Endodermal cell (in vitro differentiated cells): ENCODE measurements around the gene SLC22A1. TPM values are rescaled to one million over a fixed set of nuclear protein-coding genes. Genes with fewer than 3 reads are reported as not detected.
"Not testable (repeated sequence)": the region's sequence is repeated elsewhere in the genome, so short reads cannot be mapped to it uniquely, and the experiment has no call there.

Experiments
- DNase-seq: peaks from one replicate; pipeline ENCODE4 v3.0.0-alpha.2; 2017
- H3K27ac ChIP-seq: 2 replicates; pipeline ENCODE4 v1.5.1; 2013; ENCODE audit warnings: mild to moderate bottlenecking, low read depth, low read length, moderate library complexity
- H3K27me3 ChIP-seq: 2 replicates; pipeline ENCODE4 v1.6.1; 2013; ENCODE audit warnings: mild to moderate bottlenecking, low read length, moderate library complexity; ENCODE audit not compliant: insufficient read depth, control insufficient read depth, poor library complexity, severe bottlenecking
- H3K36me3 ChIP-seq: 2 replicates; pipeline ENCODE4 v1.7.0; 2013; ENCODE audit warnings: mild to moderate bottlenecking, low read length, moderate library complexity; ENCODE audit not compliant: control insufficient read depth, insufficient read depth
- H3K4me1 ChIP-seq: one replicate; pipeline ENCODE4 v1.7.0; 2013; ENCODE audit warnings: low read length; ENCODE audit not compliant: control insufficient read depth, insufficient read depth
- H3K4me3 ChIP-seq: 2 replicates; pipeline ENCODE4 v1.5.1; 2013; ENCODE audit warnings: mild to moderate bottlenecking, low read length, moderate library complexity
- H3K9ac ChIP-seq: 2 replicates; pipeline ENCODE4 v1.6.1; 2013; ENCODE audit warnings: mild to moderate bottlenecking, low read length, moderate library complexity; ENCODE audit not compliant: poor library complexity, severe bottlenecking; ENCODE audit errors: extremely low read depth
- H3K9me3 ChIP-seq: 2 replicates; pipeline ENCODE4 v1.6.1; 2013; ENCODE audit warnings: mild to moderate bottlenecking, low read length, moderate library complexity; ENCODE audit not compliant: control insufficient read depth
- H3K27ac Mint-ChIP-seq: 2 replicates; pipeline ENCODE4 v1.8.0; 2020; ENCODE audit warnings: mixed read lengths
- H3K27me3 Mint-ChIP-seq: 2 replicates; pipeline ENCODE4 v1.8.0; 2021; ENCODE audit warnings: mild to moderate bottlenecking, mixed read lengths; ENCODE audit not compliant: insufficient read depth
- H3K36me3 Mint-ChIP-seq: 2 replicates; pipeline ENCODE4 v1.8.0; 2020; ENCODE audit warnings: low read depth, mixed read lengths
- H3K4me1 Mint-ChIP-seq: 2 replicates; pipeline ENCODE4 v1.8.0; 2020; ENCODE audit warnings: mixed read lengths
- H3K4me3 Mint-ChIP-seq: 2 replicates; pipeline ENCODE4 v1.8.0; 2020; ENCODE audit warnings: mild to moderate bottlenecking, moderate library complexity, mixed read lengths
- H3K9me3 Mint-ChIP-seq: 2 replicates; pipeline ENCODE4 v1.8.0; 2020; ENCODE audit warnings: mild to moderate bottlenecking, mixed read lengths
- CTCF ChIP-seq: fragments of 200-600 bp; sonication (generic); conservative IDR thresholded peaks from 2 replicates; pipeline ENCODE4 v1.5.0; 2021; ENCODE audit warnings: antibody characterized with exemption, mild to moderate bottlenecking
- WGBS, 2 experiments: methylation state at CpG; one replicate each; pipeline versions ENCODE4 v1.1.5 to v1.1.7; 2013; ENCODE audit warnings: missing lambda C conversion rate in 2 of 2, mixed read lengths in 1 of 2; ENCODE audit not compliant: insufficient coverage in 1 of 2, insufficient read length in 1 of 2; 5-methylcytosine and 5-hydroxymethylcytosine counted together
- total RNA-seq, 2 donors: library from RNA; stranded (reverse); fragmentation: NEBNext Ultra II Directional in 1 of 2; extraction: Animal tissue kit (Norgen Biotek cat#: 25700) in 1 of 2; gene quantifications; 2 replicates in 1 of 2; 3 replicates in 1 of 2; pipeline ENCODE4 v1.2.1, GENCODE V29; 2021

Gene SLC22A1
- total RNA-seq, 2 donors from 2014 or later, result 1.0 TPM; not detected in 1

- Histone ChIP-seq H3K4me1 (peaks cover 5% of the 10 kb centered on the region), H3K9ac (no peak overlapping the region), H3K27me3 (no peaks in the 10 kb centered on the region), H3K36me3 (no peaks in the 10 kb centered on the region), H3K9me3 (no peaks in the 10 kb centered on the region), H3K4me3 (no peak overlapping the region), H3K27ac (no peak overlapping the region)
- DNase-seq, result no peak
- no peak overlapping the region for H3K27ac Mint-ChIP-seq
- no peak for TF ChIP-seq CTCF
- H3K27me3 Mint-ChIP-seq, result no peaks in the 10 kb centered on the region
- WGBS, 2 experiments, result 85 to 92% methylated on average over 3 to 5 of the region's 5 CpGs
- H3K9me3 Mint-ChIP-seq, result peaks cover 11% of the 10 kb centered on the region
- H3K36me3 Mint-ChIP-seq, result no peaks in the 10 kb centered on the region
- H3K4me1 Mint-ChIP-seq, result peaks cover 22% of the 10 kb centered on the region
- H3K4me3 Mint-ChIP-seq, result no peak overlapping the region
Observed at GRCh38 chr6:160162030-160162566, 40.5 kb downstream of the SLC22A1 start.

- no peaks in the 10 kb centered on the region for H3K36me3 Mint-ChIP-seq
- DNase-seq, result no peak
- no peak overlapping the region for H3K4me3 Mint-ChIP-seq
- WGBS, 2 experiments, result 81 to 87% methylated on average over 7 to 8 of the region's 8 CpGs
- Histone ChIP-seq H3K36me3 (no peaks in the 10 kb centered on the region), H3K4me1 (peaks cover 5% of the 10 kb centered on the region), H3K4me3 (no peak overlapping the region), H3K9me3 (no peaks in the 10 kb centered on the region), H3K27me3 (no peaks in the 10 kb centered on the region), H3K27ac (no peak overlapping the region), H3K9ac (no peak overlapping the region)
- peaks cover 11% of the 10 kb centered on the region for H3K9me3 Mint-ChIP-seq
- H3K27ac Mint-ChIP-seq, result no peak overlapping the region
- H3K27me3 Mint-ChIP-seq, result no peaks in the 10 kb centered on the region
- TF ChIP-seq CTCF, result no peak
- H3K4me1 Mint-ChIP-seq, result peaks cover 22% of the 10 kb centered on the region
Observed at GRCh38 chr6:160163425-160163824, 41.8 kb downstream of the SLC22A1 start.

GRCh38 chr6:160163912-160164311, 42.3 kb downstream of the SLC22A1 start:
- H3K4me3 ChIP-seq, result no peak overlapping the region
- Mint-ChIP-seq H3K27ac (no peak overlapping the region), H3K36me3 (no peaks in the 10 kb centered on the region), H3K4me3 (no peak overlapping the region), H3K9me3 (peaks cover 11% of the 10 kb centered on the region), H3K4me1 (peaks cover 22% of the 10 kb centered on the region), H3K27me3 (no peaks in the 10 kb centered on the region)
- 95 to 100% methylated on average over 1 to 6 of the region's 7 CpGs for WGBS, 2 experiments
- H3K27ac ChIP-seq, result no peak overlapping the region
- TF ChIP-seq CTCF, result no peak
- H3K9ac ChIP-seq, result no peak overlapping the region
- no peaks in the 10 kb centered on the region for H3K27me3 ChIP-seq
- peaks cover 5% of the 10 kb centered on the region for H3K4me1 ChIP-seq
- DNase-seq, result no peak
- H3K9me3 ChIP-seq, result no peaks in the 10 kb centered on the region
- H3K36me3 ChIP-seq, result no peaks in the 10 kb centered on the region

- DNase-seq, H3K27me3 ChIP-seq, H3K9ac ChIP-seq, H3K36me3 ChIP-seq, H3K27ac ChIP-seq, H3K36me3 Mint-ChIP-seq, H3K27ac Mint-ChIP-seq, H3K4me1 ChIP-seq, H3K27me3 Mint-ChIP-seq, H3K4me3 Mint-ChIP-seq, H3K4me3 ChIP-seq, H3K9me3 ChIP-seq: not testable (repeated sequence)
- WGBS, 2 experiments, result 94 to 97% methylated on average over 3 of the region's 3 CpGs
- Mint-ChIP-seq H3K4me1 (peaks cover 12% of the 10 kb centered on the region), H3K9me3 (peaks cover 11% of the 10 kb centered on the region)
Observed at GRCh38 chr6:160165928-160166327, 44.3 kb downstream of the SLC22A1 start.
